Naive B cell (primary cell): ENCODE measurements around the gene RNF213. TPM values are rescaled to one million over a fixed set of nuclear protein-coding genes. Genes with fewer than 3 reads are reported as not detected.
A peak's percentile ranks its signal among the peaks of the same experiment; 100 is the strongest.
"Not testable (repeated sequence)": the region's sequence is repeated elsewhere in the genome, so short reads cannot be mapped to it uniquely, and the experiment has no call there.

Experiments used
- ATAC-seq, 2 donors: fragments of 150-1000 bp; cut with Tn5 transposase; 2 replicates each; pipeline ENCODE4 v1.10.0; 2021; ENCODE audit warnings: low read depth in 2 of 2, mild to moderate bottlenecking in 2 of 2, moderate library complexity in 2 of 2
- DNase-seq: peaks from one replicate; pipeline ENCODE4 v3.0.0; 2022
- H3K27ac Mint-ChIP-seq, 6 donors: one replicate each; pipeline ENCODE4 v1.8.0; 2020 to 2022; ENCODE audit warnings: mild to moderate bottlenecking in 6 of 6, mixed read lengths in 6 of 6, moderate library complexity in 5 of 6, inconsistent platforms in 2 of 6
- H3K27me3 Mint-ChIP-seq, 3 donors: one replicate each; pipeline ENCODE4 v1.8.0; 2021 to 2022; ENCODE audit warnings: mixed read lengths in 3 of 3, mild to moderate bottlenecking in 1 of 3
- H3K36me3 Mint-ChIP-seq, 2 donors: one replicate each; pipeline ENCODE4 v1.8.0; 2020 to 2022; ENCODE audit warnings: mixed read lengths in 2 of 2, inconsistent platforms in 1 of 2, mild to moderate bottlenecking in 1 of 2
- H3K4me1 Mint-ChIP-seq, 3 donors: one replicate each; pipeline ENCODE4 v1.8.0; 2020 to 2022; ENCODE audit warnings: mixed read lengths in 3 of 3, inconsistent platforms in 1 of 3, mild to moderate bottlenecking in 1 of 3, moderate library complexity in 1 of 3
- H3K4me3 Mint-ChIP-seq, 8 donors: one replicate each; pipeline ENCODE4 v1.8.0; 2020 to 2022; ENCODE audit warnings: mild to moderate bottlenecking in 8 of 8, mixed read lengths in 8 of 8, moderate library complexity in 8 of 8, inconsistent platforms in 2 of 8
- H3K9me3 Mint-ChIP-seq, 7 donors: one replicate each; pipeline ENCODE4 v1.8.0; 2020 to 2022; ENCODE audit warnings: mixed read lengths in 7 of 7, mild to moderate bottlenecking in 5 of 7, inconsistent platforms in 2 of 7, moderate library complexity in 1 of 7
- polyA plus RNA-seq, 6 donors: library from polyadenylated mRNA; unstranded; fragments of 300-500 nt; fragmentation: Illumina TruSeq; gene quantifications; one replicate each; pipeline ENCODE4 v1.2.3, GENCODE V29; 2021; ENCODE audit warnings: low read depth in 6 of 6

The RNF213 gene
- polyA plus RNA-seq, 6 donors from 2014 or later, result 9.2 to 34.7 (median 18.3) TPM

DNA sequence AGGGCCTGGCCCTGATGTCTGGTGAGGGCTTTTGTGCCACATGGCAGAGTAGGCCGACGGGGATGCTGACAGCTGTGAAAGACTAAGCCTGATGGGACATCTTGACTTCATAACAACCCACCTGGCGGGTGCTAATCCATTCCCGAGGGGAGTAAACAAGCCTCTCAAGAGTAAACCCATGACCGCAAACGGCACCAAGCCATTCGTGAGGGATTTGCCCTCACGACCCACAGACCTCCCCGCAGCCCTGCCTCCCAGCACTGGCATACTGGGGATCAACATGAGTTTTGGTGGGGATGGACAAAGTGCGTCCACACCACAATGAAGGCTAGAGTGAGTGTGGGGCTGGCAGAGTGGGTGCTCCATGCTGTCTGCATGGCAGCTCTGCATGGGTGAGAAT, 11.7 kb downstream of the RNF213 start:
- H3K27ac Mint-ChIP-seq, result peak overlapping the region in 1 of 6 donors; percentile 24
- DNase-seq, result no peak
- peaks cover 5 to 25% (median 17%) of the 10 kb centered on the region in 3 donors for H3K4me1 Mint-ChIP-seq
- no peaks in the 10 kb centered on the region for H3K9me3 Mint-ChIP-seq
- no peaks in the 10 kb centered on the region for H3K27me3 Mint-ChIP-seq
- H3K4me3 Mint-ChIP-seq, result no peak overlapping the region
- no peak for ATAC-seq
- H3K36me3 Mint-ChIP-seq, result no peaks in the 10 kb centered on the region

DNA sequence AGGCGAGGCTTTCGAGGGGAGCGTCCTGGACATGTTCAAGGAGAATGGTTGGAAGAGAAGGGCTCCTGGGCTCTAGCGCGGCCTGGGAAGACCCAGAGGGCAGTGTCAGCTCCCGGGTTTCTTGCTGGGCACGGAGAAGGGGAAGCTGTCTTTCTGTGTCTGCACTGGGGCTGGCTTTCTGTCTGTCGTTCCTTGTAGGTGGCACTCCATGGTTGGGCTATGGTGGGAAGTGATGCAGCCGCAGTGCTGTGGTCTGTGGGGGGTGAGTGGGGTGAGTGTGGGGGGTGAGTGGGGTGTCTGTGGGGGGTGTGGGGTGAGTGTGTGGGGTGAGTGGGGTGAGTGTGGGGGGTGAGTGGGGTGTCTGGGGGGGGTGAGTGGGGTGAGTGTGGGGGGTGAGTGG, 13.7 kb downstream of the RNF213 start:
- Mint-ChIP-seq H3K36me3 (no peaks in the 10 kb centered on the region), H3K27me3 (no peaks in the 10 kb centered on the region), H3K27ac (peak overlapping the region in 5 of 6 donors; percentile 52 to 91 (median 71)), H3K4me1 (peaks cover 5 to 22% (median 17%) of the 10 kb centered on the region in 3 donors), H3K4me3 (peak overlapping the region in 1 of 8 donors; percentile 20), H3K9me3 (no peaks in the 10 kb centered on the region)
- DNase-seq (no peak), ATAC-seq (no peak)

- Mint-ChIP-seq H3K4me3 (no peak overlapping the region), H3K36me3 (no peaks in the 10 kb centered on the region), H3K27me3 (no peaks in the 10 kb centered on the region), H3K27ac (no peak overlapping the region), H3K4me1 (peaks cover 5 to 23% (median 20%) of the 10 kb centered on the region in 3 donors), H3K9me3 (no peaks in the 10 kb centered on the region)
- ATAC-seq (no peak), DNase-seq (no peak)
These were observed 14.3 kb downstream of the RNF213 start for GRCh38 chr17:80274871-80275449.

DNA sequence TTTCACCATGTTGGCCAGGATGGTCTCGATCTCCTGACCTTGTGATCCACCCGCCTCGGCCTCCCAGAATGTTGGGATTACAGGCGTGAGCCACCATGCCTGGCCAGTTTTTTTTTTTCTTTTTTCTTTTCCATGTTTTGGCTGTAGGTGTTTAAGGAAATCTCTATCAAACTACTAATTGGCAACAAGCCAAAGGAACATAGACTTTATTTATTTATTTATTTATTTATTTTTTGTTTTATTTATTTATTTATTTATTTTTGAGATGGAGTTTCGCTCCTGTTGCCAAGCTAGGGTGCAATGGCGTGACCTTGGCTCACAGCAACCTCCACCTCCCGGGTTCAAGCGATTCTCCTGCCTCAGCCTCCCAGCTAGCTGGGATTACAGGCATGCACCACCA, 15.2 kb downstream of the RNF213 start:
- peaks cover 5 to 23% (median 21%) of the 10 kb centered on the region in 3 donors for H3K4me1 Mint-ChIP-seq
- not testable (repeated sequence) for H3K36me3 Mint-ChIP-seq, H3K27ac Mint-ChIP-seq, H3K27me3 Mint-ChIP-seq, DNase-seq, ATAC-seq, H3K9me3 Mint-ChIP-seq, H3K4me3 Mint-ChIP-seq

- H3K4me1 Mint-ChIP-seq, result peaks cover 13 to 25% (median 20%) of the 10 kb centered on the region in 3 donors
- DNase-seq (no peak), ATAC-seq (no peak)
- peaks cover 0 to 10% of the 10 kb centered on the region in 2 donors for H3K36me3 Mint-ChIP-seq
- no peaks in the 10 kb centered on the region for H3K9me3 Mint-ChIP-seq
- H3K27me3 Mint-ChIP-seq, result no peaks in the 10 kb centered on the region
- peak overlapping the region in 2 of 8 donors; percentile 16 to 18 for H3K4me3 Mint-ChIP-seq
- no peak overlapping the region for H3K27ac Mint-ChIP-seq
These were observed 17.4 kb downstream of the RNF213 start for GRCh38 chr17:80277751-80278671.

DNA sequence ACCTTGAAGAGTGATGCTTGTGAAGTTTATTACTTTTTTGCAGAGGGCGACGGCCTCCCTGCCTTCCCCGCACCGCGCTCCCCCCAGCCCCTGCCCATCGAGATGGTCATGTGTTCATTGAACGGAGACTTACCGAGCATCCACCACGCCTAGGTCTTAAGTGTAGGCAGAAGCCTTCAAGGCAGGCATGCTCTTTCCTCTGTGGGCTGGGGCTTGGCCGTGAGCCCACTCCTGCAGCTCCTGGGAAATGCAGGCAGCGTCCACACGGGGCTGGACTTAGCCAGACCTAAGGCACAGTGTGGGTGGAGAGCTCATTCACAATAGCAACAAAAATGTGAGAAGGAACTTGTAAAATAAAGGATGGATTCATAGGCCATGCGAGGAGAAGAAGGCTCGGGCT, 19.2 kb downstream of the RNF213 start:
- H3K27me3 Mint-ChIP-seq, result no peaks in the 10 kb centered on the region
- peaks cover 15 to 20% (median 20%) of the 10 kb centered on the region in 3 donors for H3K4me1 Mint-ChIP-seq
- H3K4me3 Mint-ChIP-seq, result no peak overlapping the region
- ATAC-seq, result no peak
- DNase-seq, result no peak
- no peaks in the 10 kb centered on the region for H3K9me3 Mint-ChIP-seq
- H3K36me3 Mint-ChIP-seq, result peaks cover 0 to 10% of the 10 kb centered on the region in 2 donors
- peak overlapping the region in 2 of 6 donors; percentile 53 to 56 for H3K27ac Mint-ChIP-seq

DNA sequence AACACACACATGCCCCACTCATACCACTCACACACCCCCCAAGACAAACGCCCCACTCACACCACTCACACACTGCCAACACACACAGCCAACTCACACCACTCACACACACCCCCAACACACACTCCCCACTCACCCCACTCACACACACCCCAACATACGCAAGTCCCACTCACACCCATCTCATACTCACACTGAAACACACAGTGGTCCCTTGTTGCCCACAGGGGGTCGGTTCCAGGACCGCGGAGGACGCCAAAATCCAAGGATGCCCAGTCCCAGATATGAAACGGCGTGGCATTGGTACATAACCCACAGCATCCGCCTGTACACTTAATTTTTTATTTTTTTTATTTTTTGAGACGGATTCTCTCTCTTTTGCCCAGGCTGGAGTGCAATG, 20.9 kb downstream of the RNF213 start:
- peaks cover 15 to 22% (median 19%) of the 10 kb centered on the region in 3 donors for H3K4me1 Mint-ChIP-seq
- H3K27ac Mint-ChIP-seq, result no peak overlapping the region

DNA sequence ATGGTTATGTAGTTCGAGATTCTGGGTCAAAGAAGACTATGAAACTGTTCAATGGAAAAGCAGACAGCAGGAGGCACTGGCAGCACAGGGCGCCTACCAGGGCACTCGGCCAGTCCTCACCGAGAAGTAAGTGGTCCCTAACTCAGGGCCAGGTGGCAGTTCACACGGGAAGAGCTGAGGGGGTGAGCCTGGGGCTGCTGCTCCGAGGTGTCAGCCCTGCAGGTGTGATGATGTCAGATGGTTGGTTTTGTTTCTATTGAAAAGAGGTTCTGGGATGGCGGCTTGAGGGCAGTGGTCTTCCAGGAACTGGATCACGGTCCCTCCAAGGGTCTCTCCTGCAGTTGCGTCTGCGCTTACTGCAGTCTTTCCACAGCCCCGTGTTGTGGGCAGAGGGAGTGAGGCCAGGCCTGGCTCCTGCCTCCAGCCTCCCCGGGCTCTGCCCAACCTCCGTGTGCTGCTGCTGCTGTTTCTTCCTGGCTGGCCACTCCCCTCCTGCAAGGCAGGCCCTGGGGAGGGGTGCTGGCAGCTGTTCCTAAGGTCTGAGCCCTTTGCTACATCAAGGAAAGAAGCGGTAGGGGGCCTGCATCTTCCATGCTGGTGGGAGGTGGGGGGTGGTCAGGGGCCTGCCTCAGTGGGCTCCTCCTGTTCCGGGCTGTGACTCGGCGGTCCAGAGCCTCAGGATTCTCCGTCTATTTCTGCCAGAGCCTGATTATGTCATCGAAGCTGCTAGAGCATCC, 22.6 kb downstream of the RNF213 start:
- Mint-ChIP-seq H3K9me3 (no peaks in the 10 kb centered on the region), H3K4me1 (peaks cover 15 to 22% (median 19%) of the 10 kb centered on the region in 3 donors), H3K36me3 (peaks cover 0 to 10% of the 10 kb centered on the region in 2 donors), H3K4me3 (no peak overlapping the region), H3K27ac (peak overlapping the region in 1 of 6 donors; percentile 66), H3K27me3 (no peaks in the 10 kb centered on the region)
- ATAC-seq (no peak), DNase-seq (no peak)

More for the DNA sequence above, 20.9 kb downstream of the RNF213 start:
- DNase-seq (no peak), ATAC-seq (no peak)
- no peaks in the 10 kb centered on the region for H3K27me3 Mint-ChIP-seq
- peaks cover 0 to 10% of the 10 kb centered on the region in 2 donors for H3K36me3 Mint-ChIP-seq
- H3K4me3 Mint-ChIP-seq, result no peak overlapping the region
- H3K9me3 Mint-ChIP-seq, result no peaks in the 10 kb centered on the region

GRCh38 chr17:80284631-80285030, 24.0 kb downstream of the RNF213 start:
- no peak overlapping the region for H3K4me3 Mint-ChIP-seq
- ATAC-seq, result no peak
- no peaks in the 10 kb centered on the region for H3K9me3 Mint-ChIP-seq
- H3K27me3 Mint-ChIP-seq, result no peaks in the 10 kb centered on the region
- peaks cover 0 to 15% of the 10 kb centered on the region in 2 donors for H3K36me3 Mint-ChIP-seq
- no peak for DNase-seq
- peak overlapping the region in 2 of 6 donors; percentile 25 to 58 for H3K27ac Mint-ChIP-seq
- peaks cover 19 to 26% (median 19%) of the 10 kb centered on the region in 3 donors for H3K4me1 Mint-ChIP-seq

GRCh38 chr17:80285237-80285920, 24.7 kb downstream of the RNF213 start:
- ATAC-seq, result no peak
- H3K4me1 Mint-ChIP-seq, result peaks cover 13 to 28% (median 17%) of the 10 kb centered on the region in 3 donors
- H3K9me3 Mint-ChIP-seq, result no peaks in the 10 kb centered on the region
- no peaks in the 10 kb centered on the region for H3K27me3 Mint-ChIP-seq
- H3K36me3 Mint-ChIP-seq, result peaks cover 0 to 18% of the 10 kb centered on the region in 2 donors
- no peak overlapping the region for H3K4me3 Mint-ChIP-seq
- H3K27ac Mint-ChIP-seq, result peak overlapping the region in 1 of 6 donors; percentile 28
- no peak for DNase-seq

GRCh38 chr17:80286638-80286960, 25.9 kb downstream of the RNF213 start:
- Mint-ChIP-seq H3K27me3 (no peaks in the 10 kb centered on the region), H3K27ac (no peak overlapping the region), H3K9me3 (no peaks in the 10 kb centered on the region), H3K36me3 (peaks cover 0 to 10% of the 10 kb centered on the region in 2 donors), H3K4me3 (no peak overlapping the region), H3K4me1 (peaks cover 4 to 28% (median 17%) of the 10 kb centered on the region in 3 donors)
- no peak for ATAC-seq
- DNase-seq, result no peak

DNA sequence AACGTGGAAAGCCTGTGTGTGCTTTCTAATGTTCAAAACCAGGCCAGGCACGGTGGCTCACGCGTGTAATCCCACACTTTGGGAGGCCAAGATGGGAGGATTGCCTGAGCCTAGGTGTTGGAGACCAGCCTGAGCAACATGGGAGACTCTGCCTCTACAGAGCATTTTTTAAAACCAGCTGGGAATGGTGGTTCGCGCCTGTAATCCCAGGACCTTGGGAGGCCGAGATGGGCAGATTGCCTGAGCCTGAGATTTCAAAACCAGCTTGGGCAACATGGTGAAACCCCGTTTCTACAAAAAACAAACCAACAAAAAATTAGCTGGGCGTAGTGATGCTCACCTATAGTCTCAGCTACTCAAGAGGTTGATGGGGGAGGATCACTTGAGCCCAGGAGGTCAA, 26.4 kb downstream of the RNF213 start:
- no peaks in the 10 kb centered on the region for H3K9me3 Mint-ChIP-seq
- ATAC-seq (no peak), DNase-seq (no peak)
- H3K4me1 Mint-ChIP-seq, result peaks cover 4 to 28% (median 15%) of the 10 kb centered on the region in 3 donors
- H3K4me3 Mint-ChIP-seq, result no peak overlapping the region
- H3K36me3 Mint-ChIP-seq, result peaks cover 0 to 8% of the 10 kb centered on the region in 2 donors
- no peak overlapping the region for H3K27ac Mint-ChIP-seq
- no peaks in the 10 kb centered on the region for H3K27me3 Mint-ChIP-seq
